Medulla oblongata (tissue), 1 donor: Measurements from ENCODE around the gene MRTFB.

Experiments
- DNase-seq: peaks from one replicate; pipeline ENCODE4 v3.0.0-alpha.2; 2015; ENCODE audit errors: extremely low spot score

Gene MRTFB

DNA sequence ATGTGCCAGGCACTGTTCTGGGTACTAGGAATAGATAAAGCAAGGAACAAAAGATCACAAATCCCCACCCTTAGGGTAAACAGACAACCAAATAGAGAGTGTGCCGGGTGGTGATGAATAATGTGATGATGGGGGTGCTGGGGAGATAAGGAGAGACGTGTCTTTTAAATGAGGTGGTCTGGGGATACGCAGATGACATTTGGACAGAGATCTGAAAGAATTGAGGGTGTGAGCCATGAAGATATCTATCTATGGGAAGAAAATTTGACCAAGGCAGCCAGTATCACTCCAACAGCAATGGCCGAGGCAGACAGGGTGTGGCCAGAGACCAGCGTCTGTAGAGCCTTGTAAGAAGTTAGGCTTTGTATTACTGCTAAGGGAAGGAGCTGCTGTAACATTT, 165.3 kb downstream of the MRTFB start:
- DNase-seq = no peak

GRCh38 chr16:14238756-14239155, 167.6 kb downstream of the MRTFB start:
- no peak for DNase-seq

DNA sequence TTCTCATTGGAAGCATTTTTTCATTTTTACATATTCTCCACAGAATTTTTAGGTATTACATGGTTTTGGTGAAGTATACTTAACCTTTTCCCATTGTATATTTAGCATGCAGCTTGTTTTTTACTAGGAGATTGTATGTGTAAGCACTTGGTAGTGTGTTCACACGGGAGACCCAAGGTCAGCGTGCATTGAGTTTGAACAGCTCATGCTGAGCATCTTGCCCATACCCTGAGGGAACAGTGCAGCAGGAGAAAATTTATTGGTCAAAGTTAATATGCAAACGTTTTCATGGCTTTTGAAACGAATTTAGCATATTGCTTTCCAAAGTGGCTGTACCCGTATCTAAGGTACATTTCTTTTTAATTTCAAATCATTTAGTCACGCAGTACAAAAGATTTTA, 168.7 kb downstream of the MRTFB start:
- DNase-seq = no peak

DNA sequence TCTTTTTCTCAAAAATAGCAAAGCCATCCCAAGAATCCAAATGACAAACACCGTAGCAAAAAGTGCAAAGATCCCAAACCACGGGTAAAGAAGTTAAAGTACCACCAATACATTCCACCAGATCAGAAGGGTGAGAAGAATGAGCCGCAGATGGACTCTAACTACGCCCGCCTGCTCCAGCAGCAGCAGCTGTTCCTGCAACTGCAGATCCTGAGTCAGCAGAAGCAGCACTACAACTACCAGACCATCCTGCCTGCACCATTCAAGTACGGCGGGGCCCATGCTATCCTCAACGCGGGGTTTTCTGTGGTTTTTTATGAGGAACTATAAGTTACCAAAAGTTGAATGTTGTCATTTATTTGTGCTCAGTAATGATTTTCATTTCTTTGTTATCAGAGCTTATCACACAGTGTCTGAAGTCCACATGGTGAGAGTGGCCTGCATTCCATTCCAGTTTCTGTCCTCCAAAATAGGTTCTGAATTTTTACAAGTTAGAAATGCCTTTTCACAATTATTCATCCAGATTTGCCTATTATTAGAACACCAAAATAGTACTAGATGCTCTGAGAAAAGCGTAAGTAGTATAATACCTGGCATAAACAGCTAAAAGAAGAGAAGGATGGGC, 169.2 kb downstream of the MRTFB start:
- DNase-seq = no peak

- no peak for DNase-seq
These were observed 169.8 kb downstream of the MRTFB start for GRCh38 chr16:14240964-14241363.

GRCh38 chr16:14241631-14242030, 170.5 kb downstream of the MRTFB start:
- peak; percentile 9 for DNase-seq

DNA sequence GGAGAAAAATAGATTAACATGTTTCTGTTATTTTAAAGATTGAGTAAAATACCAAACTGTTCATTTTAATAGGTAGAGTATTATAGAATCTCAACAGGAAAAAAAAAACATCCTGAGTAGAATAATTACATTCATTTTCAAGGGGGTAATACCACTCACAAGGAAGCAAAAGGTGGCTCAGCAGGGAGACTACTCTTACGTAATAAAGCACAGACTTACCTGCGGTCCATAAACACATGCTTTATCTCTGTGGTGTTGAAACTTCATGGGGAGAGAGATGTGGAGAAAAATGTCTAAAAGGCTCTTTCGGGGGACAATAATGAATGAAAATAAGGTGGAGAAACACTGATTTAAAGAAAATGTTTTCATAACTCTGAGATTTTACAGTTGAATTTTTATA, 171.7 kb downstream of the MRTFB start:
- no peak for DNase-seq

- no peak for DNase-seq
These were observed 173.3 kb downstream of the MRTFB start for GRCh38 chr16:14244196-14245010.

DNA sequence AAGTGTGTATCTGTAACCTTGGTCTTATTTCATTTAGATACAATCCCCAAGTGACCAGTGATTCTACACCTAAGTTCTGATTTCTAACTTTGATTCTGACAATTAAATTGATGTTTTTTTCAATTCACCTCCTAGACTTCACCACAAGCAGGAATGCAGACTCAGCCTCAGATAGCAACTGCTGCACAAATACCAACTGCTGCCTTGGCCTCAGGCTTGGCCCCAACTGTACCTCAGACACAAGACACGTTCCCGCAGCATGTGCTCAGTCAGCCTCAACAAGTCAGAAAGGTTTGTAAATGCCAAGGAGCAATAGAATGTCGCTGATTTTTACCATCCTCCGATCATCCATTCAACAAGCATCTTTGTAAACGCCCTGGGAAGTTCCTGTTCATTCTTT, 177.7 kb downstream of the MRTFB start:
- DNase-seq = no peak

DNA sequence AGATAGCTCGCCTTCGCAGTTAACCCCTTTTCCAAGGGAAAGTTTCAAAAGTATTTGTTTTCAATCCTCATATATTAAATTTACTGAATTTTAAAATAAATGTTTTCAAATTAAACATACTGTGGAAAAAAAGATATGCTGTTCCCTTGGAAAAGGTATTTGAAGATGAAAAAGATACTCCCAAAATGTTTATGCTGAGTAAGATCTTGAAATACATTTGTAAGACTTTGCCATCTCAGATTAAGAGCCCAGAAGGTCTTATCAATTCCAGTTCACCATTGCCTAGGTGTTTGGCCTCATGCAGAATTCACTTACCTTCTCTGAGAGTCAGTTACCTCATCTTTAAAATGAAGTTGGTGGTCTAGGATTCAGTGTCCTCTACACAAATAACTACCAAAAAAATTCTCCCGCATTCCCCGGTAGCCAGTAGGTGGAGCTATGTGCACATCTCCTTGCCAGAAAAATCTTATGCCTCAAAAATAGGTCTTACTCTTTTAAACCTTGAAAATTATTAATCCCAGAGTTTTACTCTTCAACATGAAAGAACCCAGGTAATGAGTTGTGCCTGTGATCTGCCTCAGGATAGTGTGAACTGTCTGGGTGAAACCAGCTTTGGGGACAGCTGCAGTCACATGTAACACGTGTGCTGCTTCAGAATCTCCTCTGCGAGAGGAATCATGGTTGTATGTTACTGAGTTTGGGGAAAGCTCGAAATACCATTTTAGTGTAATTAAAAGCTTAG, 178.3 kb downstream of the MRTFB start:
- DNase-seq = peak; percentile 75

DNA sequence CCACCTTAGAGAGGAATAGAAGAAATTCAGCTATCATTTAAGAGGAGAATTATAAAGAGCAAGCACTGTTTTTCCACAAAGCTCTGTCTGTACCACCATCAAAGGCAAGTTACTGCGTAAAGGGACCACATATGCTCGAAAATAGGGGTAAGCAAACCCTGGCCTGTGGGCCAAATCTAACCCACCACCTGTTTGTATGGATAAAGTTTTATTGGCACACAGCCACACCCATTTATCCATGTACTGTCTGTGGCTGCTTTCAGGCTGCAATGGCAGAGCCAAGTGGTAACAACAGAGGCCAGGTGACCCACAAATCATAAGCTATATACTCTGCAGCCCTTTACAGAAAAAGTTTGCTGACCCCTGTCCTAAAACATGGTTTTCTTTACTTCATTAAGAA, 180.3 kb downstream of the MRTFB start:
- DNase-seq = no peak

GRCh38 chr16:14252860-14253259, 181.7 kb downstream of the MRTFB start:
- DNase-seq = no peak

DNA sequence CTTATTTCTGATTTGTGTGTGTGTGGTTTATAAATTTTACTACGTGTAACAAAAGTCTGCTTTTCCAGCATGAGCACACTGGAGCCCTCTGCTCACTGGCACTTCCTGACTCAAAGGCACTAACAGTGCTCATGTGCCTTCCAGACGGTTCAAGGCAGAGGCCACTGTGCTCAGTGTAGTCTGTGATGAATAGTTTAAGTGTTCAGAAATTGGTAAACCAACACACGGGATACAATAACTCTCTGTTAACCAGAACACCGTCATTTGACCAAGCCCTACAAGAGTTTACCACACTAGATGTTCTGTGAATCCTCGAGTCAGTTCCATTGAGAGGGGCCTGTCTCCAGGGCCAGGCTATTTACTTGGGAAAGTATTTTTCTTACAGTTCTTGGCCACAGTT, 191.9 kb downstream of the MRTFB start:
- peak; percentile 88 for DNase-seq

DNA sequence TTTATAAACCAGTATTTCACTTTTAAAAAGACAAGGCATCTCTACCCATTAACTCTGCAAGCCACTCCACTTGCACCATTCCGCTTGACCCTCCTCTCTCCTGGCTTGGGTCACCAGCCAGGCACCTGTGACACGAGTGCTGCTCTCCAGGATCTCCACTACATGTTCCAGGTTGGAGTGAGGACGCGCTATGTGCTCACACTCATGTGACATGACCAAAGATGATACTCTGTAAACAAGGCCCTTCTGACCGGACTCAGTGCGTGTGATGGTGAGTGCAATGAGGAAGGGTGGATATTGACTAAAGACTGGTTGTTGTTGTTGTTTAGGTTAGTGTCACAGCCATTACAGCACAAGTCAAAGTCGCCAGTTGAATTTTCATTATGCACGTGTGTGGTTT, 192.7 kb downstream of the MRTFB start:
- DNase-seq = no peak

DNA sequence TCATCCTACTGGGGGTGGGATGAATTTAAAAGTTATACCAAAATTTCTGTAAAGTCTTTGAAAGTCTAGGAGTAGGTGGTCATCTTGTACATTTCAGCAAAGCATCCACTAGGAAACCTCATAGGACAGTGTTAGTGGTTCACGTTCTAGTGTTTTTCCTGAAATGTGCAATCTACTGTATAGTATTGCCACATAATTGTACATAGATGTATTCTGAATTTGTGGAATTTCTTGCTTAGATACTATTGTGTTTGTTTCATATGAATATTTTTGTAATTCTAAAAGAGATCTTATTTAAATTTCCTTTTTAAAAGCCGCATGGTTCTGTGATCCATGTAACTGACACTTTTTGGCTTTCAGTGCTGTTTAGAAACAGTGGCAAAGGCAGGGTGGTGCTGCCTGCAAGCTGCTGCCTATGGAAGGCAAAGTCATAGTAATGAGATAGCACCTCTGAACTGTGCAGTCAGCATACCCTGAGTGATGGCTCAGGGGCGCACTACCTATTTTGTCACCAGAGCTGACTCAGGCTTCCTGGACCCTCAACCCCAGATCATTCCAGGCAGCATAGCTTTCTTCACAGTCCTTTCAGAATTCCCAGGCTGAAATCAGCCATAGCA, 193.3 kb downstream of the MRTFB start:
- no peak for DNase-seq

DNA sequence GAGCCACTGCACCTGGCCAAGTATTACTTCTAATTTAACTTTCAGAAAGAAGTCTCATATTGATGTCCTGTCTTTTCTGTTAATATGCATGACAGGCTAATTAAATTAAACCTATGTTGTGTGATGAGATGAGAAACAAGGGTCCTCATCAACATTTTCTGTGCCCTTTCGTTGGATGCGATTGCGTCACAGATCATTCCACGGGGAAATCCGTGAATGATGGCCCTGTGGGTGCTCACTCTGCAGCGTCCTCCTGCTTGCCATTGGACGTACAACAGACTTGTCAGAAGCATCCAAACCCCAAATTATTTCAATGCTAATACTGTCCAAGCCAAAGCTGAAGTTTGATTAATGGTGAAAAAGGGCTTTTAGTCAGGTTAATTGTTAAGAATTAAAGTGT, 197.0 kb downstream of the MRTFB start:
- no peak for DNase-seq

DNA sequence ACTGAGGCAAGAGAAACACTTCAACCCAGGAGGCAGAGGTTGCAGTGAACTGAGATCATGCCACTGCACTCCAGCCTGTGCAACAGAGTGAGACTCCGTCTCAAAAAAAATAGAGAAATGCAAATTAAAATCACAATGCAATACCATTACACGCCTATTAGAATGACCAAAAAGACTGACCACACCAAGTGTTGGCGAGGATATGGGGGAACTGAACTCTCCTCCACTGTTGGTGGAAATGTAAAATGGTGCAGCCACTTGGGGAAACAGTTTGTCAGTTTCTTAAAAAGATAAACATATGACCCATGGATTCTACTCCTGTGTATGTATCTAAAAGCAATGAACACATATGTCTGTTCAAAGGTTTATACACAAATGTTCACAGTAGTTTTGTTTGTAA, 204.8 kb downstream of the MRTFB start:
- no peak for DNase-seq

DNA sequence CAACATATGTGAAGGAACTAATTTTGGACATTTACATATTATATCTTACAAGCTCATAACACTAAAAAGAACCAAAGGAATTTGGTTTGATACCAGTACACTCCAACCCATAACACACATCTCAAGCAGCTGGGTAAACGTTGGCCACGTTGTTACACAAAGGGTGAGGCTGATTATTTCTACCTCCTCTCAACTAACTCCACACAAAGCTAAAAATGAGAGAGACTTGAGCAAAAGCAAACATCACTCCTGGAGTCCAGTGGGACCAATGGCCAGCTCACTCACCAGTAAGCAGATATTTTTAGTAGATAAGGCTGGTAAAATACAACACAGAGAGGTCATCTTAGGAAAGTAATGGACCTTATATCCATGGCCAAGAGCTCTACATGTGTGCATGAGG, 207.6 kb downstream of the MRTFB start:
- DNase-seq = no peak

- DNase-seq = no peak
These were observed 209.4 kb downstream of the MRTFB start for GRCh38 chr16:14280541-14280940.

- no peak for DNase-seq
These were observed 212.7 kb downstream of the MRTFB start for GRCh38 chr16:14283786-14284185.

GRCh38 chr16:14284371-14284770, 213.3 kb downstream of the MRTFB start:
- no peak for DNase-seq

DNA sequence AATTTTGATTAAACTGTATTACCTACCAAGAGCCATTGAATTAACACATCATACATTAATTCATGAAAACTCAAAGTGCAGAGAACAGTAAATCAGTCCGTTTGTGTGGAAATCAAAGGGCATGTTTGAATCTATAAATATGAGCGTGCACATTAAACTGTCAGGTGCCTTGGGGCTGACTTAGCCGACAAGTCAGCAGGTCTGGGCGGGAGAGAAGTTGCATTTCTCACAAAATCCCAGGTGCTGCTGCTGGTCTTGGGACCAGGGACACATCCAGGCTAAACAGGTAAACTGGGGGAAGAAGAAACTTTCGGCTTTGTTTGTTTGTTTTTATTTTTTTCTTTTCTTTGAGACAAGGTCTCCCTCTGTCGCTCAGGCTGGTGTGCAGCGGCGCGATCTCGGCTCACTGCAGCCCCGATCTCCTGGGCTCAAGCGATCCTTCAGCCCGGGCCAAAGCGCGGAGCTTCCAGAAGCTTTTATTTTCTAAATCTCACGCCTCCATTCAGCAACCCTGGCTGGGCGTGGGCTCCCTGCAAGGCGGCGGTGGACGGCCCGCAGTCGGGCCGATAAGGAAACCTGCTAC, 213.9 kb downstream of the MRTFB start:
- DNase-seq = no peak
